DMS53 treated with DMSO at 0.1 percent for 48 hours (cell line): ENCODE measurements around the gene ABCA1.
"Not testable (repeated sequence)": the region's sequence is repeated elsewhere in the genome, so short reads cannot be mapped to it uniquely, and the experiment has no call there.

ENCODE experiments used
- DNase-seq: peaks from one replicate; lab custom pipeline; 2025; ENCODE audit not compliant: unreplicated experiment; lab: John Stamatoyannopoulos, UW

The ABCA1 gene

GRCh38 chr9:104907278-104907951, 20.5 kb downstream of the ABCA1 start:
- DNase-seq: no peak

- DNase-seq: no peak
Measured at GRCh38 chr9:104906441-104907277, 21.3 kb downstream of the ABCA1 start.

GRCh38 chr9:104905931-104906330, 22.0 kb downstream of the ABCA1 start:
- DNase-seq: no peak

- no peak for DNase-seq
Measured at GRCh38 chr9:104905153-104905901, 22.6 kb downstream of the ABCA1 start.

GRCh38 chr9:104903609-104904008, 24.3 kb downstream of the ABCA1 start:
- no peak for DNase-seq

DNA sequence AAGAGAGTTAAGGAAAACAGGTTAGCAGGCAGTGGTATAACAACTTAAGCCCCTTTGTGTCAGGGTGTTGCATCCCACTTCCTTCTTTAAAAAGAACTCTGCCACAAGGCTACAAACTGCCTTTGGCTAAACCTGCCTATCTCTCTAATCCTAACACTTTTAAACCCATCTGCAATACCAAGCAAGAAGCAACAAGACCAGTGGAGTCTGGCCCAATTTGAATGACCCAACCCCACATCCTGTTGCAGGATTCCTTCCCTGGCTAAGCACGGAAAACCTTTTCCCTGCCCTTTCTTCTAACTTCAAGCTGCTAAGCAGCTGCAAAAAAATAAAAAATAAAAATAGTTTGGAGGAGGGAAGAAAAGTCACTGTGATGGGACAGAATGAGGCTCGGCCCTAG, 27.1 kb downstream of the ABCA1 start:
- no peak for DNase-seq

DNA sequence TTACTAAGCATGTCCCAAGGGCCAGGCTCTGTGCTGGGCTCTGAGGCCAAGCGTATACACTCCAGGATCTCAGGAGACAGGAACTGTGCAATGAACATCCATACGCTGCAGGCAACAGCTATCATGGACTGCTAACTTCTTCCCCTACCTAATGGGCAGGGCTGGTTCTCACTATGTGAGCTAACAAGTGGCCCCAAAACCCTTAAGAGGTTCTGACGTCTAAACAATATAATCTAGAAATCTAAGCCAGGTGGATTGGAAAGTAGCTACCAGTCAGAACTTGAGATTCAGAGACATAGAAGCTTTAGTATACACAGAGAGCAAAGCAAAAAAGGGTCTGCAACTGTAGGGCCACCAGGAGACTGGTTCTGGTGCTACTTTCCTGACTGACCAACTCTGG, 27.6 kb downstream of the ABCA1 start:
- no peak for DNase-seq

DNA sequence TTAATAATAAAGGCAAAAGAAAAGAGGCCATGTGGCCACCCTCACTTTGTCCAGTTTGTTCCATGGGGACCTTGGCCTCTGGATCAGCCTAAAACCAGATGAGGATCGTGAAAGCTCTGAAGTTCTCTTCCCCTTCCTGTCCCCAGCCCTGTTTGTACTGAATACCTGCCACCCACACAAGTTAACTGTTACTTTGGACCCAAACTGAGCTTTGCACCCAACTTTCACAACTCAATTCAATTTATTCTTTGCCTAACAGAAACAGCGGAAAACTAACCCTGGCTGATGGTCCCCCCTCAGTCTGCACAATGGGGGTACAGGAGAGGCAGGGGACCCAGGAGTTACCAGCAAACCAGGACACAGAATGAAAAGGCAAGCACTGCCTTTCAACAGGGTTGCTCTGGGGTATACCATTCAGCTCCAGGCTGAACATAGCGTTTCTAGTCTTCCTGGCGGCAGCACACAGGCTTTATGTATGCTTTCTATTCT, 28.2 kb downstream of the ABCA1 start:
- DNase-seq: no peak

DNA sequence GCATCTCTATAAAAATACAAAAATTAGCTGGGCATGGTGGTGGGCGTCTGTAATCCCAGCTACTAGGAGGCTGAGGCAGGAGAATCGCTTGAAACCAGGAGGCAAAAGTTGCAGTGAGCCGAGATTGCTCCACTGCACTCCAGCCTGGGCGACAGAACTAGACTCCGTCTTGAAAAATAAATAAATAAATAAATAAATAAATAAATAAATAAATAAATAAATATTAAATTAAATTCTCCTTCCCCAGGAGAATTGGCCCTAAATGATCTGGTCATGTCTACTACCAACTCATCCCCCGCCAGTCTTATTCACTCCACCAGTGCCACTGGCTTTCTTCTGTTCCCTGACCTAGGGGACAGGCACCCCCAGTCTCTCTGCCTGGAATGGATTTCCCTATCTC, 29.6 kb downstream of the ABCA1 start:
- DNase-seq: not testable (repeated sequence)

- no peak for DNase-seq
Measured at GRCh38 chr9:104896131-104896530, 31.8 kb downstream of the ABCA1 start.

DNA sequence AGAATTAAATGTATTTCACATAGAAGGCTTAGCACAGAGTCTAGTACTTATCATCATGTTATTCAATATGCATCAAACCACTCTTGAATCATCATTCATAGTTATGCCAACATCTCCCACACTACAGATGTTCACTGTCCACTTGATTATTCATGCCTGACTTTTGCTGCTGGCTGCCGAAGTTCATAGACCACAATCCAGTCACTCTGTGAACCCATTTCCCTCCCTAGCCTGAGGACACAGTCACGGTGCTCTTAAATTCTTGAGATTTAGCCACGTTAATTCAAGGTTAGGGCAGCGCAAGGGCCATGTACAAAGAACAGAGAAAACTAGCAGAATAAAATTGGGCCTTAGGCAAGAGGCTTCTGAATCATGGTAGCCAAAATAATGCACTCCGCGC, 32.4 kb downstream of the ABCA1 start:
- no peak for DNase-seq

GRCh38 chr9:104892701-104893100, 35.3 kb downstream of the ABCA1 start:
- no peak for DNase-seq

- no peak for DNase-seq
Measured at GRCh38 chr9:104890433-104890770, 37.6 kb downstream of the ABCA1 start.

DNA sequence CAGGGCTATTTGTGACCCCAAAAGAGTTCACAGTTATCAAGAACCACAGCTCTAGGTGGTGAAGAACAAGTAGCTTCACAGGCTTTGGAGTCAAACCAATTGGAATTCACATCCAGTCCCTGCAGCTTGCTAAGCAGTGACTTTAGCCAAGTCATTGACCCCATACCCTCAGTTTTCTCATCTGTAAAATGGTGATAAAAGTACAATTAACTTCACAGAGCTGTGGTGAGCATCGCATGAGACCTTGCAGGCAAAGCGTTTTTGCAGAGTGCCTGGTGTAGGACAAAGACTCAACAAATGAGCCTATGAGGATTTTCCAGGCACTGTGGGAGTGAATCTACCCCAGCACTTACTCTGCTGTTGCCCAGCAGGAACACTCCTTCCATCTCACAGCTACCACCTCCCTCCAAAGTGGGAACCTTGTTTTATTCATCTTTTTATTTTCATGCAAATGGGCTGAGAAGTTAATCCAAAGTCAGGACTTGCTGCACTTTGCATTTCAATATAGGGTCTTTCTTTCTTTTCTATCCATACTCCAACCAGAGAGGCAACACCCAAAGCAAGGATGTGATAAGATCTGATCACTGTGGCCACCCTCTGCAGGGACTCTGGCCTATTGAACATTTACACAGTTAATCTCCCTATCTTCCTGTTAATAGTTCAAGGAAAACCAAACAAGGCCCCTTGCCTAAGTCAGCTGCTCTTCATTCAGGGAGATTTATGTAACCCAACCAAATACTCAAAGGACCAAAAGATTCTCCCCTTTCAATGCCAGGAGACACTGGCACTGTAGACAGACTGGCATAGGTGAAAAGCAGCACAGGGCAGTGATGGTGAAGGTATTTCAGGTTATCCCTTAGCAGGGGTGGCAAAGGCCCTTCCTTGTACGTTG, 41.9 kb downstream of the ABCA1 start:
- no peak for DNase-seq

GRCh38 chr9:104883169-104883568, 44.8 kb downstream of the ABCA1 start:
- DNase-seq: no peak

DNA sequence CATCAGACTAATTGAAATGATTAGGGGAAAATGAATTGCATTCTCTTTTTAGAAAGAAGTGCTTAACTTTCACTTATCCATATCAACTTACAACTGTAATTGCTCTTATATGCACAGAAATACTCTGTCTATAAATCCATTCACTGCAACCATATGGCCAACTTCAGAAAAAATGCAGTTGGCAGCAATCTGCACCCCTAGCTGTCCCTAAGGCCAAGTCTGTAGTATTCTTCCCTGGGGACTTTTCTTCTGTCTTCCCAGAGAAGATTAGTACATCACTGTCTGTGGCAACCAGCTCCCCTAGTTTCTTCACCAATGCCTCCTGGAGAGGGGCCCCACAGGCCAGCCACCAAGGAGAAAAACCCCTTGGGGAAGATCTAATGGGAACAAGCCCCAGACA, 45.4 kb downstream of the ABCA1 start:
- no peak for DNase-seq

DNA sequence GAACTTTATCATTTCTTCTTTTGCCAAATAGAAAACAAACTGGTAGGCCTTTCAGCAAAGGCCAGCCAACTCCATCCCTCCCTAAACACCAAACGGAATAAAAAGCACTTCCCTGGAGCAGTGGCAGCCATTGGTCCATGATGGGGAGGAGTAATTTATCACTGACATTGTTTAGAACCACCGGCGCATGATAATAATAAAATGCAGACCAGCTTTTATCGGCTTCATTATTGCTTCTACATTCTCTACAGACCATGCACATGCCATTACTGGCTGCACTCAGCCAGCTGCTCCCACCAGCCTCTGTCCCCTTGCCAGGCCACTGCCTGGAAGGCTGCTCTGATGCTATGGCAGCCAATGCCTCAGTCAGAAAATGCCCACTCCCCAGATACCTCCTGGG, 45.9 kb downstream of the ABCA1 start:
- no peak for DNase-seq

DNA sequence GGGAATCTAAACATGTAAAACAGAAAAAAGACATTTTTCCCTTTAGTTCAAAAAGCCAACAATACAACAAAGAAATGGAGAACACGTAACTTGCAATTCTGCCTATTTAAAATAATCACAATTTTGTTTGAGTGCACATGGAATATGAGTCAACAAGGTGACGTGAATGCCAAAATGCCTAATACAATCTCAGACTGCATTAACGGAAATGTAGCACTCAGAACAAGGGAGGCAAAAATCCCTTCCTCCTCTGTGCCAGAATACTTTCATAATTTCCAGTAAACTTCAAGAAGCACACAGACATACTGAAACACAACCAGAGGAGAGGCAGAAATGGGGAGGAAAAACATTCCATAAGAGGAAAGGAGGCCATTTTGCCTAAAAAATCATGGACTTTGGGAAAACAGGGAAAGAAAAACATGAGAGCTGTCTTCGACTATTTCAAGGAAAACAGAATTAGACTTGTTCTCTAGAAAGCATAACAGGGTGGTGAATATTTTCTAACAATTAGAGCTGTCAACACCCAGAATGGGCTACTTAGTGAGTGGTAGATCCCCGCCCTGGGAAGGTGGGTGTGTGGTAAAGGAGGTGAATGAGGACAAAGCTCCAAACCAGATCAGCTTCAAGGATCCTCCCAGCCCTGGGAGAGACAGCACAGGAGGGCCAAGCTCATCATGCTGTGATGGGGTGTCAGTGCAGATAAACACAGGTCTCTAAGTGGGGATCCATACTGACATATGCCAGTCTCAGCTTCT, 48.2 kb downstream of the ABCA1 start:
- no peak for DNase-seq

DNA sequence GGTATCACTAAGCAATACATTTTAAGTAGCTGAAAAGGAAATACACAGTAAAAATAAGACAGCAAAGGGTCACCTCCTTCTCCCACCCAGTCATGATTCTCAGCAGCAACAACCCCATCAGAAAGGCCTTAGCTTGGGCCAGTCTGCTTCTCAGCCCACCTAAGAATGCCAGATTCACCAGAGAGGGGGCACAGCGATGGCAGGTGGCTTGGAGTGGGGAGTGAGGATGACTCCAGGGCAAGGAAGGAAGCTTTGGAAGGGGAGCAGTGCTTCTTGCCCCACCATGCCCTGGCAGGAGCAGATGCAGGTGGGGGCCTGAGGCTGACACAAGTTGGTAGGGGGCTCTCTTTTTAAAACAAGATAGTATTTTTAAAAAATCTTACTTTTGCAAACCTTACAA, 51.4 kb downstream of the ABCA1 start:
- DNase-seq: no peak

DNA sequence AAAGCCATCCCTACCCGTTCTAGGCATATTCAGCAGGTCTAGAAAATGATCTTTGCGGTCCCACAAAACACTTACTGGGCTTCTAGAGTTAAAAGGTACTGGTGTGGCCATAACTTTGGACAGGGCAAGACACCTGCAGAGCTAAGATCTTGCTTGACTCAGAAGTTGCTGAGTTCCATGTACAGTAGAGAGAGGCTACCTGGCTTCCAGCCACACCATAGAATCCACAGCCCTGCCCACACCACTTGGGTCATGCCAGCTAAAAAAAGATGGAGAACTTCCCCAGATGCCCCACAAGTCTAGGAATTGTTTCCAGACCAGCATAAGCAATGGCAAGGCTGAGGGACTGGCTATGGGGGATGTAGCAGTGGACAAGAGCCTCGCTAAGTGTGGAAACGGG, 52.1 kb downstream of the ABCA1 start:
- no peak for DNase-seq
